GM18511 (cell line): ENCODE results near the gene DNAH8.

ENCODE experiments used
- ATAC-seq: cut with Tn5 transposase; IDR thresholded peaks from one replicate; pipeline ENCODE4 v1.9.1; 2021; ENCODE audit warnings: mild to moderate bottlenecking, moderate library complexity; ENCODE audit not compliant: unreplicated experiment

Gene DNAH8

DNA sequence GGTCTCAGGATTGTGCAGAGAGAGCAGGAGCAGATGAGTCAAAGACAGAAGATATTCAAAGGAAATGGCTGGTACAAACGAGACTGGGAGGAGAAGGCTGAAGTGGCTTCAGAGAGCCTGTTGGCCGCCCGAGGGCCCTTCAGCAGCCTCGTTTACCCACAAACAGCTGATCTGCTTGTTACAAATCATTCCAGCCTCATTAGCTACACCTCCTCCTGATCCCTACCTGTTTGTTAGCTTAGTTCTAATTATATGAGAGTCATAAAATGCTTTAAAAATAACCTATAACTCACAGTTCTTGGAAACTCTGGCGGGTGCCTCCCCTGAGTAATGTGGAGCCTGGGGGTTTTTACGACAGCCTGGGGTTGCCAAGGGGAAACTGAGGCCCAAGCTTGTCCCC lies 346.1 kb downstream of the DNAH8 start:
- ATAC-seq, result no peak

GRCh38 chr6:39061588-39061987 lies 346.5 kb downstream of the DNAH8 start:
- ATAC-seq, result no peak

- ATAC-seq, result no peak
These were observed 347.1 kb downstream of the DNAH8 start for GRCh38 chr6:39062014-39062740.

GRCh38 chr6:39063526-39063925 lies 348.4 kb downstream of the DNAH8 start:
- no peak for ATAC-seq

- no peak for ATAC-seq
These were observed 350.4 kb downstream of the DNAH8 start for GRCh38 chr6:39065561-39065960.

DNA sequence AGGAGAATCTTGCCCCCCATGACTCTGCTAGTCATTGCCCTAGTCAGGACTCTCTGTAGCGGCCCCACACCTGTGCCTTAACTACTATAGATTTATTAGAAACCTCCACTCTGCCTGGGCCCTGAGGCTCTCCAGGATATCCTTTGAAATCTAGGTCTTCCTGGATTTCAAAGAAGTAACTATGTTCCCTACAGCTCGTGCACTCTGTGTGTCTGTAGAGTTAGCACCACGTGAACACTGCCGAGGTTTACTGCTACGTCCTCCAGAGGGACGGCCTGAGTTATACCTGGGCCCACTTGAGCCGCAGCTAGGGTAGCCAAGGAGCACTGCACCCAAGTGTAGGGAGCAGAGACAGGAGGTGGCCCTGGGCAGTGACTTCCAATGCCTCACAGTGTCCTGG lies 353.3 kb downstream of the DNAH8 start:
- no peak for ATAC-seq

DNA sequence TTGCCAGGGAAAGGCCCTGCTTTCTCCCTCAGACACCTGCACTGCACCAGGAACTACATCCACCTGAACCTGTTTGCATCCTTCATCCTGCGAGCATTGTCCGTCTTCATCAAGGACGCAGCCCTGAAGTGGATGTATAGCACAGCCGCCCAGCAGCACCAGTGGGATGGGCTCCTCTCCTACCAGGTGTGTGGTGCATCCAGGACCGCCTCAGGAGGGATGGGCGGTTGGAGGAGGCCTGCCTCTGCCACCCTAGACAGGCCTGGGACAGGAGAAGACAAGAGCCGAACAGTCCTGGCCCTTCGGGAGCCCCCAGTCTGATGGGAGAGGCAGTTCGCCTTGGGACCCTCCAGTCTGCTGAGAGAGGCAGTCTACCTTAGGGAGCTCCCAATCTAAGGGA lies 357.7 kb downstream of the DNAH8 start:
- ATAC-seq, result no peak

DNA sequence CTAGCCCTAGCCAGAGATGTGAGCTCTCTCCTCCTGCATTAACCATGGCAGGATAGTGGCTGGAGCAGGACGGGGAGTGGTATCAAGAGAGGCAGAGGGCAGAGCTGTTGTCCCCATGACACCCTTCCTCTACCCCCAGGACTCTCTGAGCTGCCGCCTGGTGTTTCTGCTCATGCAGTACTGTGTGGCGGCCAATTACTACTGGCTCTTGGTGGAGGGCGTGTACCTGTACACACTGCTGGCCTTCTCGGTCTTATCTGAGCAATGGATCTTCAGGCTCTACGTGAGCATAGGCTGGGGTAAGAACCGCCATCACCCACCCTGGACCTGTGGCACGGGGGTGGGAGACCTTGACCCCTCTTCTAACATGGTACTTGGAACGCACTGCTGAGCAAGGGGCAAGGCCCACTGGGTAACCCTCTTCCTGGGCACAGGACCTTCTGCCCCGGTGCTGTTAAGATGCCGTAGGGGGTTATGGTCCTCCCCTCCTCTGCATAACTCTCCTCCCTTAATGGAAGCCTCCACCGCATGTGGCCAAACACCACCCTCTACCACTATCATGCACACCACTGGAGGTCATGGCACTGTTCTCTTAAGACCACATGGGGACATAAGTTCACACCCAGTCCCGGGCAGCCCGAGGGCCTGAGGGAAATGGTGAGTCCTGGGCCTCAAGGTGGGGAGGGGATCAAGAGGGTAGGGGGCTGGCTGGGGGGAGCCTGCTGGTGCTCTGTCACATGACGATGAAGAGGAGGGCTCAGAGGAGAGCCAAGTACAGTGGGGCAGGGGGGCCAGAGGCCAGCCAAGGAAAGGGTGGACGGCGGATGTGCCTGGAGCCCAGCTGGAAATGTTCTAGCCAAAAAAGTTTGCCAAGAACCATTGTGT lies 358.6 kb downstream of the DNAH8 start:
- ATAC-seq, result no peak

DNA sequence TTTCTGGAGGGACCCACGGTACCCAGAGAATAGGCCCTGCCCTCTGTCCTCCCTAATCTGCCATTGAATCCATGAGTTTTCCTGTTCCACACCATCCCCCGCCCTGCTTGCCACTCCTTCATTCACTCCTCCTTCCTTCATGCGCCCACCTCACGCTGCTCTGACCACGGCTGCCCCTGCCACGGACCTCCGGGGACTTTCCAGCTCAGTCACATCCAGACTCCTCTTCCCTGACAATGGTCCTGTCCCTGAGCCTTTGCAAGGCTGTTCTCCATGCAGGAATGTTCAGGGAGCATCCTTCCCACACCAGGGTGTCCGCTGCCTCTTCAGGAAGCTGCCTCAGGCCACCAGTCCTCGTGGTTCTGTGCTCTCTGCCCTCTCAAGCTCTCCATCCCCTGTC lies 359.4 kb downstream of the DNAH8 start:
- ATAC-seq, result no peak

- ATAC-seq, result no peak
These were observed 360.0 kb downstream of the DNAH8 start for GRCh38 chr6:39075010-39075686.

GRCh38 chr6:39075807-39076622 lies 360.9 kb downstream of the DNAH8 start:
- ATAC-seq, result no peak

GRCh38 chr6:39076623-39077535 lies 361.8 kb downstream of the DNAH8 start:
- no peak for ATAC-seq

DNA sequence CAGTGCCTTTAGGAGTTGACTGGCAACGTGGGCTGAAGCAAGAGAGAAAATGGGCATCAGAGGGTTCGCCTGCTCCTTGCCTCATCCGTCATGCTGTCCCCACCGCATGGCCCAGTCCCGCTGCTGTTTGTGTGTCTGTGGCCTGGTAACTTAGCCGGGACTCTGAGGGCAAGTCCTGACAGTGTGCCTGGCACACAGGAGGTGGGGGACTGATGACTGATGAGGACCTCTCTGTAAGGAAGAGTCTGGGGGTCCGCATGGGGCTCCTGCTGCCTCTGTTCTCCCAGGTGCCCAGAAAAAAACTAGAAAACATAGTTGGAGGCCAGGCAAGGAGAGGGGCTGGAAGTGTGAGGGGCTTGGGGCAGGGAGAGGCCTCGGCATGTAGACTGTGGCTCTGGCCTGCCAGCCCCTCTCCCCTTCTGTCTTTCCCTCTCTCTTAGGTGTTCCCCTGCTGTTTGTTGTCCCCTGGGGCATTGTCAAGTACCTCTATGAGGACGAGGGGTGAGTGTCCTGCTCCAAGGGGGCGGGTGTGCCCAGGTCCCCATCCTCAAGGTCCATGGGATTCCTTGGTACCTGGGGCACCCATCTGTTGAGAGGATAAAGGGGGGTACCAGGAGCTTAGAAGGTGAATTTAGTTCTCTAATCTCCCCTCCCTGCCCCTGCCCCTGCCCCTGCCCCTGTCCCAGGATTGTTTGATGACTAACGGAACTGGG lies 362.9 kb downstream of the DNAH8 start:
- ATAC-seq, result no peak

DNA sequence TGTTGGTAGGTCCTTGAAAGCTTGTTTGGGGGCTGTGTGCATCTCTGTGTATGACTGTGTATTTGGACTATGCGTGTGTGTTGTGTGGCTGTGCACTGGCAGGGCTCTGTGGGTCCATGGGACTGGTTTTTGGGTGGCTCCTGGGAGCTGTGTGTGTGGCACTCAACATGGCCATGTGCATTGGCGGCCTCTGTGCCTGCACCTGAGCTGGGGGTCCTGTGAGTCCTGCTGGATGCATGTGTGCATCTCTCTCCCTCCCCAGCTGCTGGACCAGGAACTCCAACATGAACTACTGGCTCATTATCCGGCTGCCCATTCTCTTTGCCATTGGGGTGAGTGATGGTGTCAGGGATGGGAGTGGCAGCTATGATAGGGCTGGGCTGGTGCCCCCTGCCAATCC lies 363.6 kb downstream of the DNAH8 start:
- no peak for ATAC-seq

DNA sequence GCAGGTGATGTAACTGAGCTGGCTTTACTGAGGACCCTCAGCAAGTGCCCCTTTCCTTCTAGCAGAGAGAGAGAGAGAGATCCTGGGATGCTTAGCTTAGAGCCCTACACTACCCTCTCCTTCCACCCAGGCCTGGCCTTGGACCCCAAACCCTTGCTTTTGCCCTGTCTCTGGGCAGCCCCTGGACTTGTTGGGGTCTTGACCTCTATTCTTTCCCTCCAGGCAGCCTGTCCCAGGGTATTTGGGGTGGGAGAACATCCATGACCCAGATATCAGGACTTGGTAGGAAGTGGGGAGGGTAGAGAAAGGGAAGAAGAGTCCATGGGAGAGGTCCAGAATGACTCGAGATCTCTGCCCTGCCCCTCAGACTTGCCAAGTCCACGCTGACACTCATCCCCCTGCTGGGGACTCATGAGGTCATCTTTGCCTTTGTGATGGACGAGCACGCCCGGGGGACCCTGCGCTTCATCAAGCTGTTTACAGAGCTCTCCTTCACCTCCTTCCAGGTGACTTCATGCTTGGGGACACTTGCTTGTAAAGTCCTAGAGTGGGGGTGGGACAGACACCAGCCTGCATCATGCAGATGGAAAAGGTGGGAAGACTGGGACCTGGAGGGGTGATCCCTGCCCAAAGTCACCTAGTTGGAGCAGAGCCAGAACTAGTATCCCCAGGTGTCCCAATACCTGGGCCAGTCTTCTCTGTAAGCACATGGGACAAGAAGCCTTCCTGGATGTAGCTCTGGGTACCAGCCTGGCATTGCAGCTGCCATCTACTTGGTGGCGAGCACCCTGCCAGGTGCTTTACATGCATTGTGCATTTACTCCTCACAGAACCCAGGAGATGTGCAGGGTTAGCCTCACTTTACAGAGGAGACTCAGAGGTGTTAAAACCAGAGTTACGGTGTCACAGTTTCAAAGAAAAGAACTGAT lies 364.4 kb downstream of the DNAH8 start:
- ATAC-seq, result no peak
